Measurements from ENCODE around the gene OR6Q1.
"Not testable (repeated sequence)": the region's sequence is repeated elsewhere in the genome, so short reads cannot be mapped to it uniquely, and the experiment has no call there.

OR6Q1 gene

GRCh38 chr11:58030653-58031052 is at the start of gene OR6Q1:
Gene OR6Q1, plus strand, starts transcription at chr11:58030953. Its CDS starts 0 bp downstream, at chr11:58030953.
- DNase-seq (ENCODE audit: low read depth), result no peak
- Histone ChIP-seq H3K4me1 (ENCODE audit: control insufficient read depth, insufficient read depth, low read length) (peaks cover 26% of the 10 kb centered on the region), H3K27me3 (replicated peaks; ENCODE audit: control insufficient read depth, insufficient read depth, low read length) (no peaks in the 10 kb centered on the region), H3K4me3 (ENCODE audit: low read length) (no peak within 1 kb of the TSS), H3K36me3 (ENCODE audit: control insufficient read depth, insufficient read depth, low read length, severe bottlenecking) (no peaks in the 10 kb centered on the region), H3K9ac (ENCODE audit: low read length) (no peak within 1 kb of the TSS), H3K9me3 (ENCODE audit: control insufficient read depth, low read length) (no peaks in the 10 kb centered on the region)

- DNase-seq (ENCODE audit: low read depth), result no peak
- Histone ChIP-seq H3K27me3 (replicated peaks; ENCODE audit: control insufficient read depth, insufficient read depth, low read length) (no peaks in the 10 kb centered on the region), H3K36me3 (ENCODE audit: control insufficient read depth, insufficient read depth, low read length, severe bottlenecking) (no peaks in the 10 kb centered on the region), H3K9me3 (ENCODE audit: control insufficient read depth, low read length) (no peaks in the 10 kb centered on the region), H3K4me3 (ENCODE audit: low read length) (no peak overlapping the region), H3K9ac (ENCODE audit: low read length) (no peak overlapping the region), H3K4me1 (ENCODE audit: control insufficient read depth, insufficient read depth, low read length) (peaks cover 10% of the 10 kb centered on the region)
Measured at GRCh38 chr11:57981536-57981935, 49.2 kb upstream of the OR6Q1 start.

GRCh38 chr11:57982776-57983175 is 48.0 kb upstream of the OR6Q1 start:
- no peaks in the 10 kb centered on the region for H3K9me3 ChIP-seq (ENCODE audit: control insufficient read depth, low read length)
- H3K27me3 ChIP-seq (replicated peaks; ENCODE audit: control insufficient read depth, insufficient read depth, low read length), result no peaks in the 10 kb centered on the region
- peaks cover 10% of the 10 kb centered on the region for H3K4me1 ChIP-seq (ENCODE audit: control insufficient read depth, insufficient read depth, low read length)
- no peak overlapping the region for H3K9ac ChIP-seq (ENCODE audit: low read length)
- no peak for DNase-seq (ENCODE audit: low read depth)
- no peaks in the 10 kb centered on the region for H3K36me3 ChIP-seq (ENCODE audit: control insufficient read depth, insufficient read depth, low read length, severe bottlenecking)
- H3K4me3 ChIP-seq (ENCODE audit: low read length), result no peak overlapping the region

GRCh38 chr11:57983191-57983590 is 47.6 kb upstream of the OR6Q1 start:
- H3K36me3 ChIP-seq (ENCODE audit: control insufficient read depth, insufficient read depth, low read length, severe bottlenecking), result no peaks in the 10 kb centered on the region
- no peaks in the 10 kb centered on the region for H3K9me3 ChIP-seq (ENCODE audit: control insufficient read depth, low read length)
- H3K9ac ChIP-seq (ENCODE audit: low read length), result no peak overlapping the region
- peaks cover 10% of the 10 kb centered on the region for H3K4me1 ChIP-seq (ENCODE audit: control insufficient read depth, insufficient read depth, low read length)
- no peak overlapping the region for H3K4me3 ChIP-seq (ENCODE audit: low read length)
- DNase-seq (ENCODE audit: low read depth), result no peak
- no peaks in the 10 kb centered on the region for H3K27me3 ChIP-seq (replicated peaks; ENCODE audit: control insufficient read depth, insufficient read depth, low read length)

- H3K4me3 ChIP-seq (ENCODE audit: low read length); H3K9me3 ChIP-seq (ENCODE audit: control insufficient read depth, low read length): not testable (repeated sequence)
Measured at GRCh38 chr11:57999523-57999922, 31.2 kb upstream of the OR6Q1 start.

GRCh38 chr11:58000021-58000420 is 30.7 kb upstream of the OR6Q1 start:
- H3K36me3 ChIP-seq (ENCODE audit: control insufficient read depth, insufficient read depth, low read length, severe bottlenecking); H3K4me1 ChIP-seq (ENCODE audit: control insufficient read depth, insufficient read depth, low read length); H3K9me3 ChIP-seq (ENCODE audit: control insufficient read depth, low read length); H3K4me3 ChIP-seq (ENCODE audit: low read length); H3K27me3 ChIP-seq (replicated peaks; ENCODE audit: control insufficient read depth, insufficient read depth, low read length); H3K9ac ChIP-seq (ENCODE audit: low read length); DNase-seq (ENCODE audit: low read depth): not testable (repeated sequence)

More at GRCh38 chr11:57999523-57999922, 31.2 kb upstream of the OR6Q1 start:
- H3K4me1 ChIP-seq (ENCODE audit: control insufficient read depth, insufficient read depth, low read length); H3K27me3 ChIP-seq (replicated peaks; ENCODE audit: control insufficient read depth, insufficient read depth, low read length); H3K9ac ChIP-seq (ENCODE audit: low read length); DNase-seq (ENCODE audit: low read depth); H3K36me3 ChIP-seq (ENCODE audit: control insufficient read depth, insufficient read depth, low read length, severe bottlenecking): not testable (repeated sequence)

- Histone ChIP-seq H3K27me3 (replicated peaks; ENCODE audit: control insufficient read depth, insufficient read depth, low read length) (no peaks in the 10 kb centered on the region), H3K9me3 (ENCODE audit: control insufficient read depth, low read length) (peaks cover 3% of the 10 kb centered on the region), H3K4me1 (ENCODE audit: control insufficient read depth, insufficient read depth, low read length) (no peaks in the 10 kb centered on the region), H3K4me3 (ENCODE audit: low read length) (no peak overlapping the region), H3K36me3 (ENCODE audit: control insufficient read depth, insufficient read depth, low read length, severe bottlenecking) (no peaks in the 10 kb centered on the region), H3K9ac (ENCODE audit: low read length) (no peak overlapping the region)
- DNase-seq (ENCODE audit: low read depth), result no peak
Measured at GRCh38 chr11:58000699-58001098, 30.1 kb upstream of the OR6Q1 start.

GRCh38 chr11:58003036-58003435 is 27.7 kb upstream of the OR6Q1 start:
- H3K27me3 ChIP-seq (replicated peaks; ENCODE audit: control insufficient read depth, insufficient read depth, low read length), result no peaks in the 10 kb centered on the region
- H3K4me1 ChIP-seq (ENCODE audit: control insufficient read depth, insufficient read depth, low read length), result no peaks in the 10 kb centered on the region
- no peak for DNase-seq (ENCODE audit: low read depth)
- no peak overlapping the region for H3K4me3 ChIP-seq (ENCODE audit: low read length)
- no peak overlapping the region for H3K9ac ChIP-seq (ENCODE audit: low read length)
- H3K36me3 ChIP-seq (ENCODE audit: control insufficient read depth, insufficient read depth, low read length, severe bottlenecking), result no peaks in the 10 kb centered on the region
- peaks cover 3% of the 10 kb centered on the region for H3K9me3 ChIP-seq (ENCODE audit: control insufficient read depth, low read length)

GRCh38 chr11:58003591-58003990 is 27.2 kb upstream of the OR6Q1 start:
- H3K4me3 ChIP-seq (ENCODE audit: low read length), result no peak overlapping the region
- no peaks in the 10 kb centered on the region for H3K4me1 ChIP-seq (ENCODE audit: control insufficient read depth, insufficient read depth, low read length)
- DNase-seq (ENCODE audit: low read depth), result no peak
- H3K9me3 ChIP-seq (ENCODE audit: control insufficient read depth, low read length), result peaks cover 3% of the 10 kb centered on the region
- H3K36me3 ChIP-seq (ENCODE audit: control insufficient read depth, insufficient read depth, low read length, severe bottlenecking), result no peaks in the 10 kb centered on the region
- no peak overlapping the region for H3K9ac ChIP-seq (ENCODE audit: low read length)
- no peaks in the 10 kb centered on the region for H3K27me3 ChIP-seq (replicated peaks; ENCODE audit: control insufficient read depth, insufficient read depth, low read length)

- H3K4me3 ChIP-seq (ENCODE audit: low read length), result no peak overlapping the region
- DNase-seq (ENCODE audit: low read depth), result no peak
- H3K27me3 ChIP-seq (replicated peaks; ENCODE audit: control insufficient read depth, insufficient read depth, low read length), result no peaks in the 10 kb centered on the region
- H3K4me1 ChIP-seq (ENCODE audit: control insufficient read depth, insufficient read depth, low read length), result no peaks in the 10 kb centered on the region
- H3K9me3 ChIP-seq (ENCODE audit: control insufficient read depth, low read length), result peaks cover 3% of the 10 kb centered on the region
- no peaks in the 10 kb centered on the region for H3K36me3 ChIP-seq (ENCODE audit: control insufficient read depth, insufficient read depth, low read length, severe bottlenecking)
- H3K9ac ChIP-seq (ENCODE audit: low read length), result no peak overlapping the region
Measured at GRCh38 chr11:58004664-58005063, 26.1 kb upstream of the OR6Q1 start.

- no peak for DNase-seq (ENCODE audit: low read depth)
- Histone ChIP-seq H3K4me1 (ENCODE audit: control insufficient read depth, insufficient read depth, low read length) (no peaks in the 10 kb centered on the region), H3K9ac (ENCODE audit: low read length) (no peak overlapping the region), H3K4me3 (ENCODE audit: low read length) (no peak overlapping the region), H3K36me3 (ENCODE audit: control insufficient read depth, insufficient read depth, low read length, severe bottlenecking) (no peaks in the 10 kb centered on the region), H3K9me3 (ENCODE audit: control insufficient read depth, low read length) (no peaks in the 10 kb centered on the region), H3K27me3 (replicated peaks; ENCODE audit: control insufficient read depth, insufficient read depth, low read length) (no peaks in the 10 kb centered on the region)
Measured at GRCh38 chr11:58006940-58007339, 23.8 kb upstream of the OR6Q1 start.

- Histone ChIP-seq H3K27me3 (replicated peaks; ENCODE audit: control insufficient read depth, insufficient read depth, low read length) (no peaks in the 10 kb centered on the region), H3K9ac (ENCODE audit: low read length) (no peak overlapping the region), H3K4me1 (ENCODE audit: control insufficient read depth, insufficient read depth, low read length) (no peaks in the 10 kb centered on the region), H3K4me3 (ENCODE audit: low read length) (no peak overlapping the region), H3K36me3 (ENCODE audit: control insufficient read depth, insufficient read depth, low read length, severe bottlenecking) (no peaks in the 10 kb centered on the region), H3K9me3 (ENCODE audit: control insufficient read depth, low read length) (no peaks in the 10 kb centered on the region)
- DNase-seq (ENCODE audit: low read depth), result no peak
Measured at GRCh38 chr11:58011771-58012170, 19.0 kb upstream of the OR6Q1 start.

Data from adipocyte (in vitro differentiated cells).